ACC112 (cell line): ENCODE data around the gene ADAMTSL3.

Experiments used
- H2AFZ ChIP-seq: fragments of 200-600 bp; sonication (generic); one replicate; pipeline ENCODE4 v1.6.0; 2017; ENCODE audit warnings: antibody characterized with exemption, low read length; ENCODE audit not compliant: unreplicated experiment
- H3K27ac ChIP-seq: fragments of 200-600 bp; sonication (generic); 2 replicates; pipeline ENCODE4 v1.5.1; 2014; ENCODE audit warnings: low read depth, mild to moderate bottlenecking, antibody characterized with exemption, low read length, moderate library complexity
- H3K27me3 ChIP-seq: fragments of 200-600 bp; sonication (generic); 2 replicates; pipeline ENCODE4 v1.6.1; 2014; ENCODE audit warnings: mild to moderate bottlenecking, antibody characterized with exemption, low read length, moderate library complexity, mixed read lengths; ENCODE audit not compliant: insufficient read depth
- H3K36me3 ChIP-seq: fragments of 200-600 bp; sonication (generic); 2 replicates; pipeline ENCODE4 v1.6.1; 2016; ENCODE audit warnings: mild to moderate bottlenecking, antibody characterized with exemption, low read length, moderate library complexity, mixed read lengths; ENCODE audit not compliant: insufficient read depth
- H3K4me1 ChIP-seq: fragments of 200-600 bp; sonication (generic); one replicate; pipeline ENCODE4 v1.6.1; 2016; ENCODE audit warnings: low read length, mixed read lengths; ENCODE audit not compliant: insufficient read depth, unreplicated experiment, control insufficient read depth
- H3K4me3 ChIP-seq: fragments of 200-600 bp; sonication (generic); 2 replicates; pipeline ENCODE4 v1.5.1; 2014; ENCODE audit warnings: mild to moderate bottlenecking, low read depth, low read length
- H3K79me2 ChIP-seq: fragments of 200-600 bp; sonication (generic); one replicate; pipeline ENCODE4 v1.6.0; 2016; ENCODE audit warnings: low read length; ENCODE audit not compliant: control insufficient read depth, unreplicated experiment, insufficient read depth

The ADAMTSL3 gene

DNA sequence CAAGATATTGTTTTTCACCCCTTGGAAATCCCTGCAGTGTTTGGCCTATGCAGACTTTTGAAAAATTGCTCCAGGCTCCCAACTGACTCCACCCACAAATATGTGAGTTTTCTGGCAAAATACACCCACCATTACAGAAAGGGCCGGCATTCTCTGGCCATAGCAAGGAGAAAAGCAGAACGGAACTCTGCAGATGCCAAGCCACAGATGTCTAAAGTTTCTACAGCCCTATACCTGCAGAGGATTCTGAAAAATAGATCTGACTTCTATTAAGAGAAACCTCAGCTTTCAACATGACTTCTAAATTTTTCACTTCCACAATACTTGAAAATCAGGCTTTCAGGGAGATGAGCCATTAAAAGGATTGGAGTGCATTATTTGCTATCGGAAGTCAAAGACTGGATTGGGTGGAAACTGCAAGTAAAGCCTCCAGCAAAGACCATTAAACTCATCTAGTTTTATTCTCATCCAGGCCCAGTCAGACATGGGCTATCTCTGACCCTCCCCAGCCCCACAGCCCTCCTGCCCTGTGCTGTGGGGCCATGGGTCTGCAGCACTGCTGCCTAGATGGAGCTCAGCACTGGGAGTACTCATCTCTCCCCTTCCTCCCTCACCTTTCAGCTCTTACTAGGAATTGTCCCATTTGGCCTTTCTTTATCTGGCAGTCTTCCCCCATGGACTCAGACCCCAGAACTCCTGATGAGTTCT lies 338.6 kb downstream of the ADAMTSL3 start:
- H2AFZ ChIP-seq = no peak overlapping the region
- H3K36me3 ChIP-seq = no peaks in the 10 kb centered on the region
- no peak overlapping the region for H3K4me3 ChIP-seq
- no peaks in the 10 kb centered on the region for H3K4me1 ChIP-seq
- H3K27me3 ChIP-seq = no peaks in the 10 kb centered on the region
- no peak overlapping the region for H3K27ac ChIP-seq
- no peaks in the 10 kb centered on the region for H3K79me2 ChIP-seq

DNA sequence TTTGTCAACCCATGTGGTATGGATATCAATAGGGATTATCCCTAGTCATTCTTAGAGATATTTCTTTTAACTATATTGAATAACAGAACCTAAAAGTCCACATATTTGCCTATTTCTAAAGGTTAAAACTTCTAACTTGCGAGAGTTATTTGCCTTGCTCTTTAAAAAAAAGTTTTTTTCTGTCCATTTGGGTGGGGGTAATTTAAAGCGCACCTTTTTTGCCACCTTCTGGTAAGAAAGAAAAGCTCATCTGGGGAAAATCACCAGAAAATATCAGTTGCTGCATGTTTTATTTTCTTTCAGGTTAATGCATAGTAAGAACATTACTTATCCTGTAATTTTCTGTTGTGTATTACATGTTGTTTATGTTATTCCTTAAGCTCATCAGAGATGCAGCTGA lies 339.7 kb downstream of the ADAMTSL3 start:
- no peaks in the 10 kb centered on the region for H3K79me2 ChIP-seq
- H3K27ac ChIP-seq = no peak overlapping the region
- H3K4me3 ChIP-seq = no peak overlapping the region
- H3K36me3 ChIP-seq = no peaks in the 10 kb centered on the region
- H3K27me3 ChIP-seq = no peaks in the 10 kb centered on the region
- H3K4me1 ChIP-seq = no peaks in the 10 kb centered on the region
- H2AFZ ChIP-seq = no peak overlapping the region

DNA sequence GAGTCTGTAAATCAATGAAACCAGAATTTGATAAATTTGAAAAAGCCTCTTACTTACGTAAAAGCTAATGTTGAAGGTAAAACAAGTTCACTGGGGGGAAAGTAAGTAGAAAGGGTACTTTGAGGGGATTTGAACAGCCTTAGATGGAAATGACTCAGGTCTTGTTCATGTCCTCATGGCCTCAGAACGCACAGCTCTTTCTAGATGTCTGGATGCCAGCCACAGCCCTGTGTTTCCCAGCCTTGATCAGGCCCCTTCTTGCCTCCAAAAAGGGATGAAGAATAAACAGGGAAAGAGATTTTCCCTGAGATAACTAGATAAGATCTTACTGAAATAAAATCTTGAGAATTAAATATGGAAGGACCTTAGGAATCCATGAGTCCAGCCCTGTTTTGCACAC lies 344.6 kb downstream of the ADAMTSL3 start:
- no peak overlapping the region for H3K27ac ChIP-seq
- H3K36me3 ChIP-seq = no peaks in the 10 kb centered on the region
- H3K4me1 ChIP-seq = no peaks in the 10 kb centered on the region
- no peak overlapping the region for H3K4me3 ChIP-seq
- H3K79me2 ChIP-seq = no peaks in the 10 kb centered on the region
- no peaks in the 10 kb centered on the region for H3K27me3 ChIP-seq
- no peak overlapping the region for H2AFZ ChIP-seq

DNA sequence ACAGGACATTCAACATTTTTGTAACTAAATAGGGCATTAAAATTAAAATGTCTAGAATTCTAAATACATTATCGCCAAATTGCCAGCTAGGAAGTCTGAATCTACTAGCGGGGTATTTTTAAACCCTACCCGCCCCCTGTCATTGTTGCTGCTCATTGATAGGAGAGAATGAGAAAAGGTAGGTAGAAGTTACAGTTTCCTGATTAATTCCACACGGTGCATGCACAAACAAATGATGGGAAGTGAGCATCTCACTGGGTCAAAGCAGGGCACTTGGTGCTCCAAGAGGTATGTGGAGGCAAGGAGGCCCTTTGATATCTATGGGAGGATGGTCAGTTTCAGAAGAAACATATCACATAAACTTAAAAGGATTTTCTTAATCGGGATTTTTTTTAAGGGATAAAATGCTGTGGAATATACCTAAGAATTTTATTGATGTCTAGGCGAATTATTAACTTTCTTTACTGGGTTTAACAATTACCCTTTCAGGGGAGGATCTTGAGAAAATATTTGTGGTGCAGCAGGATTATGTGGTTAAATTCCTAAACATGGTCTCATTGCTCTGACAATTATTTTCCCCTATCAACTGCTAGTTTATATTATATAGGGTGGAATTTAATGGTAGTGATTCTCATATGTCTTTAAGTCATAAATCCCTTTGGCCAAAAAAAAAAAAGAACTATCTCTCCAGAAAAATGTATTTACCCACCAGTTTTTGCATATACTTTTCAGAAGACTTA lies 345.6 kb downstream of the ADAMTSL3 start:
- no peaks in the 10 kb centered on the region for H3K36me3 ChIP-seq
- no peaks in the 10 kb centered on the region for H3K79me2 ChIP-seq
- H3K4me3 ChIP-seq = no peak overlapping the region
- H3K27me3 ChIP-seq = peaks cover 5% of the 10 kb centered on the region; the same call in 1 of the 2 replicates
- H3K4me1 ChIP-seq = no peaks in the 10 kb centered on the region
- no peak overlapping the region for H3K27ac ChIP-seq
- no peak overlapping the region for H2AFZ ChIP-seq

GRCh38 chr15:84001037-84001436 lies 347.1 kb downstream of the ADAMTSL3 start:
- H3K4me1 ChIP-seq = no peaks in the 10 kb centered on the region
- no peak overlapping the region for H3K27ac ChIP-seq
- no peaks in the 10 kb centered on the region for H3K36me3 ChIP-seq
- H3K79me2 ChIP-seq = no peaks in the 10 kb centered on the region
- H3K4me3 ChIP-seq = no peak overlapping the region
- H3K27me3 ChIP-seq = peaks cover 6% of the 10 kb centered on the region; the same call in 1 of the 2 replicates
- no peak overlapping the region for H2AFZ ChIP-seq

DNA sequence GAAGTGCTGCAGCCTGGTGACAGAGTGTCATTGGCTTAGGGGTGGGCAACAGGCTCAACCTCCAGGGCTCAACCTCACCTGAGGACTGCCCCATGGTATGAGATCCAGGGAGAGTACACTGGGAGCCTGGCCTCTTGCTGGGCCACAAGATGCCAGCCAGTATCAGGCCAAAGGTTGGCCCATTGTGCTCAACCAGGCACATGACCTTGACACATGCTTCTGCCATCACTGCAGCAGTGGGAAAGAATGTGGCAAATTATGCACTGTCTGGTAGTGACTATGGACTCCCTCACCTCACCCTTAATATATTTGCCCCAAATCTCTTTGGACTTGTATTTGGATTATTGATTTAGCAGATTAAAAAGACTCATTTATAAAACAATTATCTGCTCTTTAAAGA lies 347.7 kb downstream of the ADAMTSL3 start:
- H3K4me3 ChIP-seq = no peak overlapping the region
- no peak overlapping the region for H3K27ac ChIP-seq
- H3K79me2 ChIP-seq = no peaks in the 10 kb centered on the region
- peaks cover 6% of the 10 kb centered on the region; the same call in 1 of the 2 replicates for H3K27me3 ChIP-seq
- H3K36me3 ChIP-seq = no peaks in the 10 kb centered on the region
- no peak overlapping the region for H2AFZ ChIP-seq
- H3K4me1 ChIP-seq = no peaks in the 10 kb centered on the region

GRCh38 chr15:84003791-84004503 lies 350.0 kb downstream of the ADAMTSL3 start:
- Histone ChIP-seq H3K27ac (no peak overlapping the region), H3K79me2 (no peaks in the 10 kb centered on the region), H3K4me3 (no peak overlapping the region), H3K4me1 (no peaks in the 10 kb centered on the region), H3K36me3 (no peaks in the 10 kb centered on the region), H2AFZ (no peak overlapping the region), H3K27me3 (peaks cover 6% of the 10 kb centered on the region; the same call in 1 of the 2 replicates)

DNA sequence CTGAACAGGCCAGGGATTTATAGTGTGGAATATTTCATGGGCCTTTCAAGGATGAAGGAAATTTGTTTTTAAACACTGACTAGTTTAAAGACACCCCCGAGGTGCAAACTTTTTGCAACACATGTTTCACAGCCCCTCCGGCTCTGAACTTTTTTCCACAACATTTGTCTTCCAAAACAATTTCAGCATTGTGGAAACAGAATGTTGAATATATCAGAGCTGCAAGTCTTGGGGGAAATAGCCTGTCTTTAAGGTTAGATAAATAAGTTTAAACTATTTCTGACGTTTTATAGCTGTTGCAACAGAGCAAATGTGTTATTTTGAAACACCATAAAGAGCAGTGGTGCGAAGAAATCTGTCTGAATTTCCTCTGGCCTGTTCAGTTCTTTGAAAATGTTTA lies 352.5 kb downstream of the ADAMTSL3 start:
- Histone ChIP-seq H3K4me1 (no peaks in the 10 kb centered on the region), H2AFZ (no peak overlapping the region), H3K27ac (no peak overlapping the region), H3K79me2 (no peaks in the 10 kb centered on the region), H3K27me3 (peaks cover 6% of the 10 kb centered on the region; the same call in 1 of the 2 replicates), H3K36me3 (no peaks in the 10 kb centered on the region), H3K4me3 (no peak overlapping the region)

GRCh38 chr15:84009616-84010015 lies 355.7 kb downstream of the ADAMTSL3 start:
- Histone ChIP-seq H3K27ac (no peak overlapping the region), H2AFZ (no peak overlapping the region), H3K79me2 (no peaks in the 10 kb centered on the region), H3K36me3 (no peaks in the 10 kb centered on the region), H3K4me1 (no peaks in the 10 kb centered on the region), H3K27me3 (peaks cover 11% of the 10 kb centered on the region; the same call in 1 of the 2 replicates), H3K4me3 (no peak overlapping the region)

DNA sequence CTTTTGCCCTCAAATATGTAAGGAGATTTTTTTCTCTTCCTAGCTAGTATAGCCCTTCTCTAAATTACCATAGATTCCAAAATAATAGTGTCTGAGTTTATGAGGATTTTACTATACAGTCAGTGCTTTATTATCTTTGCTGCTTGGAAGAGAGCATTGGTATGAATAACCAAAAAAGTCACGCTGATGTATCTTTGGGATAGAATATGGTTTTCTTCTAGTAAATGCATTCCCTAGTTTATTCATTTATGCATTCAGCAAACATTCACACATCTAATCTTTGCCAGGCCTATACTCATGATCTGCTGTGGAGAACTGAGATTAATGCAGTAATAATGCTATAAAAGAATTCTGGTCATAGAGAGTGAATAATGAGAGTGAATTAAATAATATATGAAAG lies 356.3 kb downstream of the ADAMTSL3 start:
- Histone ChIP-seq H3K4me3 (no peak overlapping the region), H2AFZ (no peak overlapping the region), H3K4me1 (no peaks in the 10 kb centered on the region), H3K27ac (no peak overlapping the region), H3K79me2 (no peaks in the 10 kb centered on the region), H3K36me3 (no peaks in the 10 kb centered on the region), H3K27me3 (peaks cover 10% of the 10 kb centered on the region; the same call in 1 of the 2 replicates)
